HG03460 (cell line): Measurements from ENCODE around the gene C2orf92.
"Not testable (repeated sequence)": the region's sequence is repeated elsewhere in the genome, so short reads cannot be mapped to it uniquely, and the experiment has no call there.

Experiments
- ATAC-seq: cut with Tn5 transposase; IDR thresholded peaks from one replicate; pipeline ENCODE4 v1.9.1; 2021; ENCODE audit not compliant: unreplicated experiment

The C2orf92 gene

GRCh38 chr2:97688062-97688827, 18.7 kb downstream of the C2orf92 start:
- no peak for ATAC-seq

GRCh38 chr2:97691166-97691565, 21.7 kb downstream of the C2orf92 start:
- ATAC-seq: no peak

- no peak for ATAC-seq
Measured at GRCh38 chr2:97693476-97693875, 24.0 kb downstream of the C2orf92 start.

- ATAC-seq: no peak
Measured at GRCh38 chr2:97695744-97696143, 26.2 kb downstream of the C2orf92 start.

DNA sequence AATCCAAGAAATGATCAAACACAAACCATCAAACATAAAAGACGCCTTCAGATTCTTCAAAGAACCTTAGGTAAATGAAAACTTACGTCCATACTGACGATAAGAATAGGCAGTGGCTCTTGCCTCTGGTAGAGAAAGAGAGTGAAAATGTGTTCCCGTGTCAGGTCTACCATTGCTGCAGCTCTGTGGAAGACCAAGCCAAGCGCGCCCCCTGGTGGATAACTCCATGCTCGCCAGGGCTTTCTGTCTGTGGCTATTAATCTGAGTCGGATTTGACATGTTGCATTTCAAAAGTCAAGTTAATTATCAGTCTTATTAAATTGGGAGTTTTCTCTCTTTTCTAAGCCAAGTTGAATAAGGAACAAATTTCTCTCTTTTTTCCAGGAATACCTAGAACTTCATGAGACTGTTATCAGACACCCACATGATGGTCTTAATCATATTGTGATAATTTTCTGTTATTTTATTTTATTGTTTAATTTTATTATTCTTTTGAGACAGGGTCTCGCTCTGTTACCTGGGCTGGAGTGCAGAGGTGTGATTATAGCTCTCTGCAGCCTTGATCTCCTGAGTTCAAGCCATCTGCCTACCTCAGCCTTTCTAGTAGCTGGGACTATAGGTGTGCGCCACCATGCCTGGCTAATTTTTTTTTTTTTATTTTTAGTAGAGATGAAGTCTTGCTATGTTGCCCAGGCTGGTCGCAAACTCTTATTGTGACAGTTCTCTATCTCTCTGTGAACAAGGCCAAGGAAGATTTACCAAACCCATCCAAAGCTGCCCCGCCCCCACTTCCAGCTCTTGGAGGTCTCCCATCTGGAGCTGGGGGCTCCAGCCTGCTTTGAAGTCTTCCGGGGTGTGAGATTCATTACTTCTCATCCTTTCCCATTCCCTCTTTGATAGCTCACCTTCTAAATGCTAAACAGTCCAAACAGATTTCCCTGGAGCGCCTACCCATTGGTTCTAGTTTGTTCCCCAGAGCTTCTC, 28.0 kb downstream of the C2orf92 start:
- no peak for ATAC-seq

DNA sequence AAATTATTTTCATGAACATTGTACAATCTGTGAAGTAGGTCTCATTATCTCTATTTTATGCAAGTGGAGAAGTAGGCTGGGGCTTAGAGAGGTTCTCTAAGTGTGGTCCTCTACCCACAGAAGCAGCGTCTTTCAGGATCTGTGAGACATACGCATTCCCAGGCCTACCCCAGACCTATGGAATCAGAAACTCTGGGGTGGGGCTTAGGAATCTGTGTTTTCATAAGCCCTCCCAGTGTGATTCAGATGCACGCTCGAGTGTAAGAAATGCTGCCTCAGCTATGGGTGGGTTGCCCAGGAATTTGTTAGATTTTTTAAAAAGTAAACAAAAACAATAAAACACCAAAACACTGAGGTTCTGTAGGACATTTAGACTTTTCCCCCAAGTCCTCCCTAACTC, 29.0 kb downstream of the C2orf92 start:
- no peak for ATAC-seq

DNA sequence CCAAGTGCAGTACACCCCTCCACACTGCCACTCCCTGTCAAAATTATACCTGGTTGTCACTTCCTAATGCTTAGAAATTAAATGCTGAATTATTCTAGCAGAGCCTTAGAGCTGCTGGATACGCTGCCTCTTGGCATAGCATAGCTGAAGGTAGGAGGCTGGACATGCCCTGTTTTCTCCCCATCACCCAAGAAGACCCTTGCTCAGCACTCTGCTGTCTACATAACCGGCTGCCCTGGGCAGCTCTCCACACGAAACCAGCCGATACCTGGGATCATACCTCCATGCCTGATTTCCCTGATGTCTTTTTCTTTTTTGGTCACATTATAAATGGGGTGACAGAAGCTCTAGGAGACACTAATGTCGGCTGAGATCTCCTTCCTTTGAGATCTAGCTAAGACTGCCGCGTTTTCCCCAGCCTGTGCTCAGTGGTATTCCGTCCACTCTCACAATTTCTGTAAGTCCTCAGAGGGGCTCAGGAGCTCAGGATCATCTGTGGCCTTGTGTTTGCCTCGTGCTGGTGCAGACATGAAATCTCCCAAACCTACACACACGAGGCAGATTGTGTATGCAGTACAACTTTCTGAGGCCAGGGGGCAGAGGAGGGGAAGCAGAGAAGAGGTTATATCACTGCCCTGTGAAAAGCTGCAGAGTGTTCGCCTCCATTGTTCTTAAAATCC, 30.4 kb downstream of the C2orf92 start:
- ATAC-seq: no peak

DNA sequence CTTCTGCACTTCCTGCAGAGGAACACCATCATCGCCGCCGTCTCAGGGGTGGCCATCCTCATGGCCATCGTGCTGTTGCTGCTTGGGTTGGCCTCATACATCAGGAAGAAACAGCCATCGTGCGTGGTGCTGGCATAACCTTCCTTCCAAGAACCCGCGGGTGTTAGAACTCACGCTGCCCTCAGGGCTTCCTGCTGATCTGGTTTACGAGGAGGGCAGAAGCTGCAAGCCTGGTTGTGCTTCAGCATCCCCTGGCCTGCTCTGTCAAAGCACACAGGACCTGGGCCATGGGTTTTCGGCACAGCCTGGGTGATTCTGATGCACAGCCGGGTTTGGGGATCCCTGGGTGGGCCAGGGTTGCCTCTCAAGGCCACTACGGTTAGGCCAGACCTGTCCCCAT, 31.7 kb downstream of the C2orf92 start:
- no peak for ATAC-seq

DNA sequence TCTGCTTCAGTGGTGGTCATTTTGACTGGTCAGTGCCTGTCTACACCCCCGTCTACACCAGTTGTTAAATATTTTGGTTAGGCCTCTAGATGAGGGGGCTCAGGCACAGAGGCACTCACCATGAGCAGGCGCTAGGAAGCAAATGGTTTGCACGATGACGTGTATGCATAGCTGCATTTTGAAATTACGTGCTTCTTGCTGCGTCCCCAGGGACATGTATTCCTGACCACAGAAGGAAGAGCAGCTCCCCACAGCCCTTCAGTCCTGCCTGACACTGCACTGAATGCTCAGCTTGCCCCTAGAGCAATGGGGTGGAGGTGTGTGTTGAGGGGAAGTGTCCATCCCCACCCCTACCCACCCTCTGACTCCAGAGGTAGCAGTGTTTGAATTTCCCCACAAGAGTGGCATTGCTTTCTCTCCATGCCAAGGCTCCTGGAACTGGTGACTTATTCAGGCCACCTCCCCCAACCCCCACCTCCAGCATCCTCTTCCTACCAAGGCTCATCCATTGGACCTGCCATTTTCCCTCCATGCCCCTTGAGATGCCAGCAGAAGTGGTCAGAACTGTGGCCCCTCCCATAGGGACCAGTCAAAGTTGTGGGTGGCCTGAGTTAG, 32.4 kb downstream of the C2orf92 start:
- no peak for ATAC-seq

GRCh38 chr2:97702731-97703470, 33.4 kb downstream of the C2orf92 start:
- ATAC-seq: no peak

DNA sequence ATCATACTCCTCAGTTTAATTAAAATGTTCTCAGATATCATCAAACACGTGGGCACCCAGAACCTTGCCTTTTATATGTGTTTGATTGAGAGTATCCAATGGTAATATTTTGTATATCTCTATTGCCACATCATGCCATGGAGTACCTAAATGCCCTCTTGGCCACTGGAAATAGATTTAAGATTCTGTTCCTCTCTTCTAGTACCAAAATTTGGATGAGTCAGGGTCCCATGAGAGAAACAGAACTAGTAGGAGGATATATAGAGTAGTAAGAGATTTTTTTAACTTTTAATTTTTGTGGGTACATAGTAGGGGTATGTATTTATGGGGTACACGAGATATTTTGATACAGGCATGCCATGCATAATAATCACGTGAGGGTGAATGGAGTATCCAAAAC, 34.2 kb downstream of the C2orf92 start:
- ATAC-seq: no peak

- no peak for ATAC-seq
Measured at GRCh38 chr2:97704989-97705388, 35.5 kb downstream of the C2orf92 start.

DNA sequence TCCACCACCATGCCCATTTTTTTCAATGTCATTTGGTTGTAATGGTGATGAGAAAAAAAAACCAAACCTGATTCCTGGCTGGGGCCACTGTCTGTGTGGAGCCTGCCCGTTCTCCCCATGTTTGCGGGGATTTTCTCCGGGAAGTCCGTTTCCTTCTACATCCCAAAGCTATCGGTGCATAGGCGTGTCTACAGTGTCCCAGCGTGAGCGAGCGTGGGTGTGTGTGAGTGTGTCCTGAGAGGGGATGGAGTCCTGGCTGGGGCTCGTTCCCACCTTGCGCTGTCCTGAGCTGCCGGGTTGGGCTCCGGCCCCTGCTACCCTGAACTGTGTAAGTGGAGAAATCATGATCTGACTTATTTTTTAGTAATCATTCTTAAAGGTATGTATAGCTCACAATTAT, 36.6 kb downstream of the C2orf92 start:
- ATAC-seq: no peak

DNA sequence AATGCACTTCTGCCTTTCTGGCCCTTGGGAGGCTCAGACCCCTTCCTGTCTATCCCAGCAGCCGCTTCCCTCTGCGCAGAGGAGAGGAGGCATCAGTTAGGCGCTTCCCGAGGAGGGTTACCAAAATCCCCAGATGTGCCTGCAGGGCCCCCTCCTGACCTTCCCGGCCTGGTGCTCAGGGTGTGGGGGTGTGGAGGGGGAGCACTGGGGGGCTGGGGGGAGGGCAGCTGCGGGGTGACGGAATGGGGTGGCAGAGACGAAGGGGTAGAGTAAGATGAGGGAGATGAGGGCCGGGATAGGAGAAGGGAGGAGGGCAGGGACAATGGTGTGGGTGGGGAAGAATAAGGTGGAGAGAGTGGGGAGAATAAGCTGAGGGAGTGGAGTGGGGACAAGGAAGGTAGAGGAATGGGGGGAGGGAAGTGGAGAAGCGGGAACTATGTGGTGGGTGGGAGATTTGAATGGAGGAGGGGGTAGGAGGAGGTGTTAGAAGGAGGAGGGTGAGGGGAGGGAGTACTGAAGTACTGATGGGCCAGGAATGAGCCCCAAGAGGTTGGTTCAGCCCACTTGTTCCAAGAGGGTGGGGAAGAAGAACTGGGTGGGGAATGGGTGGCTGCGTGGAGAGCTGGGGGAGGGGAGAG, 37.3 kb downstream of the C2orf92 start:
- no peak for ATAC-seq

GRCh38 chr2:97707362-97708047, 38.0 kb downstream of the C2orf92 start:
- ATAC-seq: no peak

DNA sequence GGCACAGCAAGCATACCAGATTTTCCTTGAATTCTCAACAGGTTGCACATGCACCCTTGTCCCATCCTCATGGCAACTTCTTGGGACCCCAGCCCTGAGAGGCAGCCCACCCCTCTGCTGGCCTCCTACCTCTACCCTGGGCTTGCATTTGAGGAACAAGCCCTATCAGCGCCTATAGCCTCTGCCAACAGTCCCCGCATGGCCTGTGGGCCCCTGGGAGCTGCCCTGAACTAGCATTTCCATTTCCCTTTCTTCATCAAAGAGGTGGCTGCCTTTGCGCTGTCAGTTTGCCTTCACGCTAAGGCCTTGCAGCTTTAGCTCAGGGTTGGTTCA, 38.5 kb downstream of the C2orf92 start:
- no peak for ATAC-seq

GRCh38 chr2:97708608-97709007, 39.1 kb downstream of the C2orf92 start:
- no peak for ATAC-seq

DNA sequence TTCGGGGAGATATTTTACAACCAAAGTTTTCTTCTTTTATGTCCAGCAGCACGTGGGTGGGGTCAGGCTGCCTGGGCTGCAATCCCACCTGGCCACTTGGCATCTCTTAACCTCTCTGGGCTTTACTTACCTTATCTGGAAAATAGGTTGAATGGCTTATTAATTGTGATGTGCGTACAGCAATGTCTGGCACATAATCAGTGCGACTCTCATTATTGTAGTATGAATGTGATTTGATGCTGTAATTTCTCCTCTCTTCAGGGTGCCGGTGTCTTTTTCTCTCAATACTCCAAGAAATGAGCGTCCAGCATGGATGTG, 41.8 kb downstream of the C2orf92 start:
- no peak for ATAC-seq

- not testable (repeated sequence) for ATAC-seq
Measured at GRCh38 chr2:97712175-97712574, 42.7 kb downstream of the C2orf92 start.
